Mononuclear cell (primary cell): ENCODE measurements around the gene WSB2. TPM values are rescaled to one million over a fixed set of nuclear protein-coding genes. Genes with fewer than 3 reads are reported as not detected.

Experiments used
- H3K27me3 ChIP-seq: 2 replicates; pipeline ENCODE4 v1.6.0; 2011; ENCODE audit warnings: low read length, control low read depth; ENCODE audit not compliant: insufficient read depth
- H3K4me1 ChIP-seq: 2 replicates; pipeline ENCODE4 v1.5.1; 2011; ENCODE audit warnings: mild to moderate bottlenecking, low read length, control low read depth; ENCODE audit not compliant: insufficient read depth
- H3K4me3 ChIP-seq: 2 replicates; pipeline ENCODE4 v1.5.1; 2011; ENCODE audit warnings: mild to moderate bottlenecking, low read length, moderate library complexity
- H3K9me3 ChIP-seq: 2 replicates; pipeline ENCODE4 v1.5.1; 2011; ENCODE audit warnings: low read depth, mild to moderate bottlenecking, control low read depth, low read length
- total RNA-seq: library from RNA; depleted of rRNA; stranded (reverse); fragments of >200 nt; gene quantifications from one replicate; pipeline ENCODE4 v1.2.3, GENCODE V29; 2012

WSB2 gene
- total RNA-seq, 1 donor = 21.1 TPM

DNA sequence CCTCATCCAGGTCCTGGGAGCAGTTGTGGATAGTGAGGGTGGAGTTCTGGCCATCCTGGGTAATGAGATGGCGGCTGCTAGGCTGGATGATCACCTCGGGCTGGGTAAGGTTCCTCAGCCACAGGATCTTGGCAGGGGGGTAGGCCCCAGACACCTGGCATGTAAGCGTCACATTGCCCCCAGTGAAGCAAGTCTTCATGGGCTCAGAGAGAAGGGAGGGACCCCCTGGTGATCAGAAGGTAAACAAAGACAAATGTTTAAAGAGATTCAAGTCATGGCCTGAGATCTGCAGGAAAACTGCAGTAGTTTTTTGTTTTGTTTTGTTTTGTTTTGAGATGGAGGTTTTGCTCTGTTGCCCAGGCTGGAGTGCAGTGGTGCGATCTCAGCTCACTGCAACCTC, 12.8 kb upstream of the WSB2 start:
- H3K9me3 ChIP-seq = no peaks in the 10 kb centered on the region
- H3K27me3 ChIP-seq = no peaks in the 10 kb centered on the region
- no peak overlapping the region for H3K4me3 ChIP-seq
- no peaks in the 10 kb centered on the region for H3K4me1 ChIP-seq

DNA sequence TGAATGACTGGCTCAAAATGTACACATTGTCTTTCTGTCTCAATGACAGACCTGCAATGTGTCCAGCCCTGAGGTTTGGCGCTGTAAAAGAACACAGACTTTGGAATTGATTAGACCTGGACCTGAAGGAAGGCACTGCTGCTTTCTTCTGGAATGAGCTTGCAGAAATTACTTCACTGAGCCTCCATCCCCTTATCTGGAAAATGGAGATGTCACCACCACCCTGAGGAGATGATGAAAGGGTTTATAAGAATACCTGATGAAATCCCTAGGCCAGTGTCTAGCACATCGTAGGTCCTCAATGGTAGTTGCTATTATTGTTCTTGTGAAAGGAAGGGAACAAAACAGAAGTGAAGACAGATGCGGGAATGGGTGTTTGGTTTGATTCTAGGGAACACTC, 9.7 kb upstream of the WSB2 start:
- H3K4me3 ChIP-seq = no peak overlapping the region
- H3K4me1 ChIP-seq = peaks cover 4% of the 10 kb centered on the region
- no peaks in the 10 kb centered on the region for H3K27me3 ChIP-seq
- no peaks in the 10 kb centered on the region for H3K9me3 ChIP-seq

DNA sequence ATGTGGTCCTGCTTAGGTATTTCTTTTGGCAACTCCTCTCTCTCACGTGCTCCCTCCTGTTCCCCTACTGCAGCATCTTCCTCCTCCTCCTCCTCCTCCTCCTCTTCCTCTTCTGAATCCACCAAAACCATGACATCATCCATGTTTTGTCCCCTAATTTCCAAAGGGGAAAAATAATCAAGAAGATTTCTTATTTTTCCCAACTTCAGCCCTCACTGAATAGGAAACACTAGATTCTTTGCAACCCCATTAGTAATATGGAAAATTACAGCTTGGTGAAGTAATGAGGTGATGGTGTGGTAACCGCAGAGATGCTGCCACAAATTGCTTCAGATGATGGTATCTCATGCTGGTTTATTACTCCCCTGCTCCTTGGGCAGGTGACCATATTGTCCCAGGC, 7.5 kb upstream of the WSB2 start:
- no peaks in the 10 kb centered on the region for H3K9me3 ChIP-seq
- no peak overlapping the region for H3K4me3 ChIP-seq
- no peaks in the 10 kb centered on the region for H3K27me3 ChIP-seq
- H3K4me1 ChIP-seq = peaks cover 26% of the 10 kb centered on the region

DNA sequence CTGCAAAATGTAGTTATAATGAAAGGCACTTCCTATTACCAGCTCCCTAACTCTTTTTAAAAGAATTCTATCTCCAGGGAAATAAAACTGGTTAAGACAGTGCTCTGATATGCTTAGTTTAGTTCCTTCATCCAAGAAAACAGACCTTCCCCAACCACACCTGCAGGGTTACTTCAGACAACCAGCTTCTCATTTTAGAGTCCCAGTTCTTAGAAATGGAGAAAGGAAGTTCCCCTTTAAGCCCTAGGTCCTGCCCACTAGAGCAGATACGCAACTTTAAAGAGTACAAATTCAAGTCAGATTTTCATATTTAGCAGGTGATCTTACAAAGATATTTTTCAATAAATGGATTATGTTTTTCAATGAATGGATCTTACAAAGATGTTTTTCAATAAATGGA, 4.4 kb upstream of the WSB2 start:
- H3K9me3 ChIP-seq = no peaks in the 10 kb centered on the region
- peaks cover 43% of the 10 kb centered on the region for H3K4me1 ChIP-seq
- no peak overlapping the region for H3K4me3 ChIP-seq
- H3K27me3 ChIP-seq = no peaks in the 10 kb centered on the region

DNA sequence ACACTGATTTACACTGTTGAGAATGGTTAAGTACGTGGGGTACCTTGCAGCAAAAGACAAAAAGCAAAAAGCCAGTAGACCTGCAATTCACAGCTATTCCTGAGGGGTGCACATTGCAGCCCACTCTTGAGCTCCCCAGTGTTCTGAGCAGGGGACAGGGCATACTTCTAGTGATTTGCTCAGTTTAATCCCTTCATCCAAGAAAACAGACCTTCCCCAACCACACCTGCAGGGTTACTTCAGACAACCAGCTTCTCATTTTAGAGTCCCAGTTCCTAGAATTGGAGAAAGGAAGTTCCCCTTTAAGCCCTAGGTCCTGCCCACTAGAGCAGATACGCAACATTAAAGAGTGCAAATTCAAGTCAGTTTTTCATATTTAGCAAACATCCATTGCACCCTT, 3.6 kb upstream of the WSB2 start:
- H3K4me3 ChIP-seq = no peak overlapping the region
- H3K4me1 ChIP-seq = peaks cover 51% of the 10 kb centered on the region
- no peaks in the 10 kb centered on the region for H3K27me3 ChIP-seq
- H3K9me3 ChIP-seq = no peaks in the 10 kb centered on the region

DNA sequence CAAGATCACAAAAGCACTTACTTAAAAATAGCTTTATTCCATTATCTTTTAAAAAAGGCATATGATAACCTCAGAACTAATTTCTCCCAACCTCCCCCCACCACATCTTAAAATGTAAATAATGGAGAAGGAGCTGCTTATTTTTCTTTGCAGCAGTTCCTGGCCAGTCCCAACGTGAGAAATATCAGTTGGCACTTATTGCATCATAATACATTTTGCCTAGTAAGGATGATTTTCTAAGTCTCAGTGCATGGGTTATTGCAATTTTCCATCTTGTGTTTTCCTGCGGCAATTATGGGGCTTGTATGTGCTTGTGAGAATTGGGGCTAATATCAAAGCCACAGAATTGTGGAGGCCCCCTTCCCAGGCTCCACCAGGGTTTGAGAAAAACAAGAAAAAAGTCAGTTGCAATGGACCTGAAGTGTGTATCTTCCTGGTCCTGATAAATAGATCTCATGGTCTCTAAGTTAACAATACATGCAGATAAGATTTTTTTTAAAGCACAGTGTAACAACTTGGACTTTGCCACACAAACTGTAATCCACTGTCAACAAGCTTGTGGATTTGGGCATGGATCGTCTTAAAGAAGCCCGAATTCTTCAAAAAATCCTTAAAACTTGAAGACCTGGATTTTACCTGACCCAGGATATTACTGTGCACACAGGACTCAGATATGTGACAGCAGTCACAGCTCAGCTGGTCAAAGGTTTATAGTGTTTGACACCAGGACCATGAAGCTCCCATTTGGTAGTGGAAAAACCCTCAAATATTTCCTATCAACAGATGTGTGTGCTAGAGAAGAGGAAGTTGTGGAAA, 2.8 kb upstream of the WSB2 start:
- Histone ChIP-seq H3K9me3 (no peaks in the 10 kb centered on the region), H3K4me3 (no peak overlapping the region), H3K27me3 (no peaks in the 10 kb centered on the region), H3K4me1 (peaks cover 55% of the 10 kb centered on the region)

DNA sequence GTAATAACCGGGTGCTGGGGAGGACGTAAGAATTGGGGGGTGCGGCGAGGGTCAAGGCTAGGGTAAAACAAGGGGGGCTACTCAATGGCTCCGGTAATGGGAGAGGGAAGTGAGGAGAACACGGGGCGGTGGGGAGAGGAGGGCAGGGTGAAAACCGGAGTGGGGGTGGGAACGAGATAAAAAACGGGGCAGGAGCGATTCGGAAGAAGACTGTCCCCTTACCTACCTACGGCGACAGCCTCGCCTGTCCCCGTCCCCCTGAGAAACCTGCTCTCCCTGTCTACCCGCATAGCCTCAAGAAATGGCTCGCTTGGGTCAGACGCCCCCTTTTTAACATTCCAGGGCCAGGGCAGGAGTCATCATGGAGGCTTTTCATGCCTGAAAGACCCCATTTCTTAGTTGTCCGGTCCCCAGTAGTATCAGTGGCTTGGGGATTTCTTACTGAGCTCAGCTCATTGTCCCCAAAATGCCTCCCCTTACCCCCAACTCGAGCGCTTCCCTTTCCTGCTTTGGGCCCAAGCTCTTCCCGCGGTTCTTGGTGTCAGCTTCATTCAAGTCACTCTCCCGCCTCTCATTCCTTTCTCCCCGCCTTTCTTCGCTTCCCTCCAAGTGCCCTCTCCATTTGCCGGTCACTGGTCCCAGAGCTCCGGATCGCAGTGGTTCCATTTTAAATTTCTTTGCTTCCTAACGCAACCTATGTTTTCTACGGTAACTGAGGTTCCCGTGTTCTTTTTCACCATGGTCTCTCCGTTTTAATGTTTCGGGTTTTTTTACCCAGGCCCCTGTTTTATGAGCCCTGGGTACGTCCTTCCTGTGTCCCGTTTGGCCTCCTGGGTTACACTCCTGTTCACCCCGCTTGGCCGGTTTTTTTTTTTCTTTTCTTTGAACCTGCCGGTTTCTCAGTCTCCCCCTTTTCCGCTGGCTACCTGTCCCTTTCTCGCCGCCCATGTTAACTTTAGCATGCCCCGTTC, 1.2 kb upstream of the WSB2 start:
- no peaks in the 10 kb centered on the region for H3K27me3 ChIP-seq
- H3K9me3 ChIP-seq = no peaks in the 10 kb centered on the region
- H3K4me3 ChIP-seq = peak overlapping the region; percentile 79
- peaks cover 55% of the 10 kb centered on the region for H3K4me1 ChIP-seq

DNA sequence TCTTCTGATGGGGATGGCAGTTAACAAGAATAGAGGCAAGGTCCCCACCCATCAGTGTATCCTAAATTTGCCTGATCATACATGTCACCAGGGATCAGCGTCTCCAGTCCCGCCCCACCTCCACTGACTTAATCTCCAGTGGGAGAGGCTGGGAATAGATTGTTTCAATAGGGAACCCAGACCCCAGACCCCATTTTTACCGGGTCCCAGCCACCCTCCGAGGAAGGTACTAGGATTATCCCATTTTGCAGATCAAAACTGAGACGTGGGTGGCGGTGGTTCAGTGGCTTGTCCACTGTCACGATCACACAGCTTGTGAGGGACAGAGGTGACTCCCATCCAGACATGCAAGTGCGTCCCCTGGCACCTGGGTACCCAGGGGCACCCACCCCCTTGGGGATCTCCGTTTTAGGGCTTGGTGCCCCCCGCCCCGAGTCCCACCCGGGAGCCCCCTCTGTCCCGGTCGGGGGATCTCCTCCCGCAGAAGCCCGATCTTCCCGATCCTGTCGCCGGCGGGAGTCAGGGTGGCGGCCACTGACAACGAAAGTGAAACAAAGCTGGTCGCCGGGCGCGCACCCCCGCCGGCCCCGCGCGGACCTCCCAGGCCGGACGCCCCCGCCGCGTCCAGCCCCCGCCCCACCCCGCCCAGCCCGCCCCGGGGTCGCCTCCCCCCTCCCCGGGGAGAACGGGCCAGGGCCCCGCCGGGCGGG, 523 bp downstream of the WSB2 start:
- Histone ChIP-seq H3K9me3 (no peaks in the 10 kb centered on the region), H3K27me3 (no peaks in the 10 kb centered on the region), H3K4me3 (peak overlapping the region; percentile 79), H3K4me1 (peaks cover 49% of the 10 kb centered on the region)

DNA sequence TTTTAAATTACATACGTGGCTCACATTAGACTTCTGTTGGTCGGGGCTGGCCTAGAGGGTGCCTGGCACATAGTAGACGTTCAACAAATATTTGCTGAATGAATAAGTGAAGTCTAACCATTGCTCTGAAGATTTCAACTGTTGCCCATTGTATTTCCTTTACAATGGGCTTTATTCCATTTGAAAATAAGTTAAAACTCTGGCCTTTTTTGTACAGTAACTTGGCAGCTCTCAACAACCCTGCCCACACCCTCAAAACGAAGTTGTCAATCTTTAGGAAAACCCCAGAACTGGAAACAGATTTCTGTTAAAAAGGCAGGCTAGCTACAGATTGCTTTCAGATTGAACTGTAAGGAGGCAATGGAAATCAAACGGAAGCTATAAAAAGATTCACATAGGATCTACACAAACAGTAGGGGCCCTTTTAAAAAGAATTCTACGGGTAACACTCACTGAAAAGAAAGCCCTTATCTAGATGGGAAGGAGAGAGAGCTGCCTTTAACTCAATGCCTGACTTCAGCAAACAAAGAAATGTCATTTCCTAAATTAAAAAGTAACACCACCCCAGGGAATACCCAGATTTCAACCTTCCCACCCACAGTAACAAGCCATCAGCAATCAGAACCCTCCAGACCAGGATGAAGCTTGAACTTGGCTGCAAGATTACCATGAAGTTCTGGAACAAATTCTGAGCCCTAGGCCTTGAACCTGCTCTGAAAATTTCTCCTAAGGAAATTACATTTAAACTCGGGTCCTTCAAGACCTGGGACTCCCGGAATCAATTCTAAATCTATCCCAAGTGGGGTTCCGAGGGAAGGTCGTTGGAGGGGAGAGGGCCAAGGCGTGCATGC, 1.4 kb downstream of the WSB2 start:
- Histone ChIP-seq H3K4me3 (peak overlapping the region; percentile 79), H3K27me3 (no peaks in the 10 kb centered on the region), H3K9me3 (no peaks in the 10 kb centered on the region), H3K4me1 (peaks cover 40% of the 10 kb centered on the region)

DNA sequence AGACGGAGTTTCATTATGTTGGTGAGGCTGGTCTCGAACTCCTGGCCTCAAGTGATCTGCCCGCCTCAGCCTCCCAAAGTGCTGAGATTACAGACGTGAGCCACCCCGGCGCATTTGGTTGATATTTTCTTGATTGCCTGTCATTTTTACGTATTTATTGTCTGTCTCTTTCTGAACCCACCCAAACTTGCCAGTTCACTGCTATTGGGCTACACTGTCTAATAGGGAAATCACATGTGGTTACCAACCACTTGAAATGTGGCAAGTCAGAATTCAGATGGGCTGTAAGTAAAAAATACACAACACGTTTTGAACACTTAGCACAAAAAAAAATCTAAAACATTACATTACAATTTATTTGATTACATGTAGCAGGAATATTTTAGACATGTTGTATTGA, 2.1 kb downstream of the WSB2 start:
- Histone ChIP-seq H3K4me3 (no peak overlapping the region), H3K4me1 (peaks cover 34% of the 10 kb centered on the region), H3K9me3 (no peaks in the 10 kb centered on the region), H3K27me3 (no peaks in the 10 kb centered on the region)

DNA sequence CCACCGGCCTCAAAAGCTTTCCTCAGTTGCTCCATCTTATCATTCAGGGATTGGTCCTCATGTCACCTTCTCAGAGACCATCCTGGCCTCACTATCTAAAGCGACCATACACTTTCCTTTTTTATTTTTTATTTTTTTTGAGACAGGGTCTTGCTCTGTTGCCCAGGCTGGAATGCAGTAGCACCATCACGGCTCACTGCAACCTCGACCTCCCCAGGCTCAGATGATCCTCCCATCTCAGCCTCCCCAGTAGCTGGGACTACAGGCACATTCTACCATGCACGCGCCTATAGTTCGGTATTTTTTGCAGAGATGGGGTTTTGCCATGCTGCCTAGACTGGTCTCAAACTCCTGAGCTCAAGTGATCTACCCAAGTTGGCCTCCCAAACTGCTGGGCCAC, 2.8 kb downstream of the WSB2 start:
- Histone ChIP-seq H3K27me3 (no peaks in the 10 kb centered on the region), H3K9me3 (no peaks in the 10 kb centered on the region), H3K4me3 (no peak overlapping the region), H3K4me1 (peaks cover 27% of the 10 kb centered on the region)

DNA sequence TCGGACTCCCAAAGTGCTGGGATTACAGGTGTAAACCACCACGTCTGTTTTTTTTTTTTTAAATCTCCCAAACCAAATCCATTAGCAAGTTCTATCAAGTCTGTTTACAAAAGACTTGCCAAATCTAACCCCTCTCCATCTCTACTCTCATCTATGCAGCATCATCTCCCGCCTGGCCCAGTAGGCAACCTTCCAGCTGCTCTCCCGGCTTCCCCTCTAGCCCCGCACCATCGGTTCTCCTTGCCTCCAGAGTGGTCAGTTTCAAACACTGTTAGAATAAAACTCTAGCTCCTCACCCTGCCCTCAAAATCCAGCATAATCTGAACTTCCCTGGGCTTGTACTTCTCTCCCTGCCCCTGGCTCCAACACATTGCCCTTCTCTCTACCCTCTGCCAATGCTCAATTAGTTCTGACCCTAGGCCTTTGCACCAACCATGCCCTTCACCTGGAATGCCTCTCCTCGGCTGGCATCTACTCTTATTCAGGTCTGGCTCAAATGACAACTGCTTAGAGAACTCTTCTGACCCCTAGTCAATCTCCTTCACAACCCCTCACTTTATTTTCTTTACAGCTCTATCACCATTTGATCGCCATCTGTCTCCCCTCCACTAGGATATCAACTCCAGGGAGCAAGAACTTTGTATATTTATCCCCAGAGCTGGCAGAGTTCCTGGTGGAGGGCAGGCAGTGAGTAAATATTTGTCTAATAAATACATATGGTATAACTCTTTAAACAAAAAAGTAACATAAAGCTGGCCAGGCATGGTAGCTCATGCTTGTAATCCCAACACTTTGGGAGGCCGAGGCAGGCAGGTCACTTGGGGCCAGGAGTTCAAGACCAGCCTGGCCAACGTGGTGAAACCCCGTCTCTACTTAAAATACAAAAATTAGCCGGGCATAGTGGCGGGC, 4.9 kb downstream of the WSB2 start:
- Histone ChIP-seq H3K4me3 (no peak overlapping the region), H3K9me3 (no peaks in the 10 kb centered on the region), H3K4me1 (peaks cover 13% of the 10 kb centered on the region), H3K27me3 (no peaks in the 10 kb centered on the region)

DNA sequence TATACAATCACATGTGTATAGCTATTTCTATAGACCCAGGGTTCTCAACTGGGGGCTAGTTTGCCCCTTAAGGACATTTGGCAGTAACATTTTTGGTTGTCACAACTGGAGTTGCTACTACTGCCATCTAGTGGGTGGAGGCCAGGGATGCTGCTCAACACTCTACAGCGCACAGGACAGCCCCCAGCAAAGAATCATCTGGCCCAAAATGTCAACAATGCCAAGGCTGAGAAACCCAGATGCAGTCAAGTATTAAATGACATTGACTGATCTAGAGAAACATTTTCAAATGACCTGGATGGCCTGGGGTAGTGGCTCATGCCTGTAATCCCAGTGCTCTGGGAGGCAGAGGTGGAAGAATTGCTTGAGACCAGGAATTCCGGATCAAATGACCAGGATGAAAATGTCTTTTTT, 5.8 kb downstream of the WSB2 start:
- Histone ChIP-seq H3K9me3 (no peaks in the 10 kb centered on the region), H3K27me3 (no peaks in the 10 kb centered on the region), H3K4me3 (no peak overlapping the region), H3K4me1 (peaks cover 10% of the 10 kb centered on the region)
